Subcutaneous abdominal adipose tissue (tissue), 5 donors: Measurements from ENCODE around the gene PPIL4.

Experiments used
- H3K27ac ChIP-seq: one replicate; pipeline ENCODE4 v1.7.0; 2013; ENCODE audit warnings: low read depth, mild to moderate bottlenecking, inconsistent platforms, low read length, moderate library complexity
- H3K27me3 ChIP-seq, 5 donors: one replicate each; pipeline ENCODE4 v1.7.0; 2013; ENCODE audit warnings: low read length in 5 of 5, inconsistent platforms in 1 of 5; ENCODE audit not compliant: control insufficient read depth in 5 of 5, insufficient read depth in 4 of 5
- H3K36me3 ChIP-seq, 5 donors: one replicate each; pipeline ENCODE4 v1.7.0; 2013; ENCODE audit warnings: low read length in 5 of 5; ENCODE audit not compliant: control insufficient read depth in 5 of 5, insufficient read depth in 5 of 5
- H3K4me1 ChIP-seq, 5 donors: one replicate each; pipeline ENCODE4 v1.7.0; 2013; ENCODE audit warnings: low read length in 5 of 5, mild to moderate bottlenecking in 3 of 5, moderate library complexity in 1 of 5; ENCODE audit not compliant: control insufficient read depth in 5 of 5, insufficient read depth in 5 of 5
- H3K4me3 ChIP-seq, 5 donors: one replicate each; pipeline ENCODE4 v1.7.0; 2013; ENCODE audit warnings: low read length in 5 of 5, low read depth in 1 of 5
- H3K9ac ChIP-seq, 5 donors: one replicate each; pipeline ENCODE4 v1.7.0; 2013; ENCODE audit warnings: low read length in 5 of 5, mild to moderate bottlenecking in 4 of 5, moderate library complexity in 3 of 5
- H3K9me3 ChIP-seq, 5 donors: one replicate each; pipeline ENCODE4 v1.7.0; 2013; ENCODE audit warnings: low read length in 5 of 5; ENCODE audit not compliant: control insufficient read depth in 5 of 5
- donor health status: healthy.
- donor health status: healthy.
- donor health status: healthy.
- donor health status: healthy.
- donor health status: healthy.

Gene PPIL4

DNA sequence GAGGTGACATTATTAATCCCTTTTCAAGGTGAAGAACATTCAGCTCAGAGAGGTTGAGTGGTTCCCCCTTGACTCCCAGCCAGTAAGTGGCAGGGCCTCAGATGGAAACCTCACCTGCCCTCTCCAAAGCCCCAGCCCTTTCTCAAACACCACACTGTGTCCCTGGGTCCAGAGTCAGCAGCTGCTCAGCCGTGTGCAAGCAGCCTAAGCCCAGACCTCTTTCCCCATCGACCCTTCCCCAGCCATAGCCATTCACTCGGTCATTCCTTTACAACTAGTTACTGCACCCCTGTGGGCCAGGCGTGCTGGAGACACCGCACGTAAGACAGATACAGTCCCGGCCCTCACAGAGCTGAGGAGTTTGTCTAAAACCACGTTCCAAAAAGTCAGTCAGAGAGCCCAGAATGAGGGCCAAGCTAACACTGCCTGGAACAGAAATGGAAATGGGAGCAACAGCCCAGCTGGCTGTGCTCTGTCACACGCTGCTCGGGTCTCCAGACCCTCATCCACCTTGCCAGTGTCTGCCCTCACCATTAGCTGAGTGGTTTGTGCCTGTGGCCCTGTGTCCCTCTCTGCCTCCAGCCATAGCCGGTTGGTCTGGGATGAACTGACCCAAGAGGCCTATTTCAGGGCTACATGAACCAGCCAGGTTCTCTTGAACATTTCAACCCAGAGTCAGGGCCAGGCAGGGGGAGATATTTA is 90.7 kb downstream of the PPIL4 start:
- peaks cover 14 to 54% (median 37%) of the 10 kb centered on the region in 5 donors for H3K4me1 ChIP-seq
- no peak overlapping the region for H3K9ac ChIP-seq
- H3K4me3 ChIP-seq = no peak overlapping the region
- peaks cover 0 to 6% (median 0%) of the 10 kb centered on the region in 5 donors for H3K36me3 ChIP-seq
- no peak overlapping the region for H3K27ac ChIP-seq
- H3K27me3 ChIP-seq = peaks cover 11 to 42% (median 29%) of the 10 kb centered on the region in 5 donors
- no peaks in the 10 kb centered on the region for H3K9me3 ChIP-seq
